VCaP (cell line): ENCODE data around the gene CFAP97D2.
"Not testable (repeated sequence)": the region's sequence is repeated elsewhere in the genome, so short reads cannot be mapped to it uniquely, and the experiment has no call there.

Source experiments
- H3K27ac ChIP-seq: fragments of 450-650 bp; 2 replicates; pipeline ENCODE4 v1.5.1; 2017
- TF ChIP-seq, protein P1 (sequence below): fragments of 450-650 bp; conservative IDR thresholded peaks from 2 replicates; pipeline ENCODE4 v1.5.1; 2017; ENCODE audit warnings: mild to moderate bottlenecking, moderate library complexity

Gene CFAP97D2

DNA sequence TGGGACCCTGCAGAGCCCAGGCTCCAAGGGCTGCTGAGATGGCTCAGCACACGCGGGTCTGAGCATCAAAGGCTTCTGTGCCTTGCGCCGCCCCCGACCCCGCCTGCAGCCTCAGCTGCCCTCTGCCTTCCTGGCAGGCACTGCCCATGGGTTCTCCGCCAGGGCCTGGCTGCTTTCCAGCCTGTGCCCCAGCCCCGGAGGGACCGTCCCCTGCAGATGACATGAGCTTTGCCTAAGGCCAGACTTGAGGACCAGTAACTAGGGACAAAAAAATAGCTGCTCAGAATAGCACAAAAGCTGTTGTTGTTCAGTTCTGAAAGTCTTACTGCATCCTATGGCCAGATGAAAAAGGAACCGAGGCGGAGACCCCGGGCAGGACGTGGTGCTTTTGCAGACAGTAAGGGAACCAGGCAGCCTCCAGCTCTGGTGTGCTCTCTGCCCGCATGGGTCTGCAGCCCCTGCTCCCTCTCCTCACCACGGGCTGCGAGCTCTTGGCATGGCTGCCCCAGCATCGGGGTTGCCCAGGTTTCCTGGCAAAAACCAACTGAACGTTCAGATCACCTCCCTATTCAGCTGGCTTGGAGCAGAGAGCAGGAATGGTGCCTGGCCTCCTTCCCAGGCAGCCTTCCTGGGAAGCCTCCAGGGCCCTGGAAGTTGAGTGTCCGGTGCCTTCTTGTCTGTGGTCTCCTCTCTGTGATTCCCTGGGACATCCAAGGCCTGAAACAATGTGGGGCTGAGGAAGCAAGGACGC lies 12.5 kb upstream of the CFAP97D2 start:
- no peak overlapping the region for H3K27ac ChIP-seq
- TF ChIP-seq, protein P1, sequence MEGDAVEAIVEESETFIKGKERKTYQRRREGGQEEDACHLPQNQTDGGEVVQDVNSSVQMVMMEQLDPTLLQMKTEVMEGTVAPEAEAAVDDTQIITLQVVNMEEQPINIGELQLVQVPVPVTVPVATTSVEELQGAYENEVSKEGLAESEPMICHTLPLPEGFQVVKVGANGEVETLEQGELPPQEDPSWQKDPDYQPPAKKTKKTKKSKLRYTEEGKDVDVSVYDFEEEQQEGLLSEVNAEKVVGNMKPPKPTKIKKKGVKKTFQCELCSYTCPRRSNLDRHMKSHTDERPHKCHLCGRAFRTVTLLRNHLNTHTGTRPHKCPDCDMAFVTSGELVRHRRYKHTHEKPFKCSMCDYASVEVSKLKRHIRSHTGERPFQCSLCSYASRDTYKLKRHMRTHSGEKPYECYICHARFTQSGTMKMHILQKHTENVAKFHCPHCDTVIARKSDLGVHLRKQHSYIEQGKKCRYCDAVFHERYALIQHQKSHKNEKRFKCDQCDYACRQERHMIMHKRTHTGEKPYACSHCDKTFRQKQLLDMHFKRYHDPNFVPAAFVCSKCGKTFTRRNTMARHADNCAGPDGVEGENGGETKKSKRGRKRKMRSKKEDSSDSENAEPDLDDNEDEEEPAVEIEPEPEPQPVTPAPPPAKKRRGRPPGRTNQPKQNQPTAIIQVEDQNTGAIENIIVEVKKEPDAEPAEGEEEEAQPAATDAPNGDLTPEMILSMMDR: no peak

DNA sequence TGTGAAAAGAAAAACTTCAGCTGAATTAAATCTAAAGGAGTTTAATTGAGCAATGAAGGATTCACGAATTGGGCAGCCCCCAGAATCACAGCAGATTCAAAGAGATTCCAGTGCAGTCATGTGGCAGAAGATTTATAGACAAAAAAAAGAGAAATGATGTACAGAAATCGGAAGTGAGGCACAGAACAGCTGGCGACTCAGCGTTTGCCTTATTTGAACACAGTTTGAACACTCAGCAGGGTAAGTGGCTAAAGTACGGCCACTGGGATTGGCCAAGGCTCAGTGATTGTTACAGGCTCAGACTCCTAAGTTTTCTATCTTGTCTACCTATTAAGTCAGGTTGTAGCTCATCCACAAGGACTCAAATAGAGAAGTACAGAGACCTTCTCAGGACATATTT lies 11.6 kb upstream of the CFAP97D2 start:
- H3K27ac ChIP-seq: no peak overlapping the region
- TF ChIP-seq, protein P1: no peak

DNA sequence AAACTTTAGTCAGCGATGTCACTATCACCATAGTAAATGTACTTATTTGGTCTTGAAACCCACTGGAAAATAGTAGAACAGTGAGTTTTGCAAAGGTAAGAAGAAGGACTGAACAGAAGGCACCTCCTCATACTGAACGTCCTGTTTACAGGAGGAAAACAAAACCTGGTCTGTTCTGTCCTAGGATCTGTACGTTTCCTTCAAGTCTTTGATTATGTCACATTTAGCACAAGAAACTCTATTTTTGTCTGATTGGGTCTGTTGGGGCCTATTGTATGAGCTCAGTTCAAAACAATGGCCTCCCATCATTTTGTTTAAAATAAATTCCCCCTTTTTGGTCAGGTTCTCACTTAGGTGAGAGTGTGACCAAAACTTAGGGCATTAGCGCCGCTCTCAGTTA lies 11.2 kb upstream of the CFAP97D2 start:
- H3K27ac ChIP-seq: no peak overlapping the region
- TF ChIP-seq, protein P1: no peak

DNA sequence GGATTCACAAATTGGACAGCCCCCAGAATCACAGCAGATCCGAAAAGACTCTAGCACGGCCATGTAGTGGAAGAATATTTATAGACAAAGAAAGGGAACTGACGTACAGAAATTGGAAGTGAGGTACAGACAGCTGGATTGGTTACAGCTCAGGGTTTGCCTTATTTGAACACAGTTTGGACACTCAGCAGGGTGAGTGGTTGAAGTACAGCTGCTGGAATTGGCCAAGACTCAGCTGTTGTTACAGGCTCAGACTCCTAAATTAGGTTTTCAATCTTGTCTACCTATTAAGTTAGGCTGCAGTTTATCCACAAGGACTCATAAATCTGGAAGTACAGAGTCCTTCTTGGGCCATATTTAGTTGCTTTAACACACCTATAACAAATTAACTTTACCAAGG lies 5.8 kb upstream of the CFAP97D2 start:
- H3K27ac ChIP-seq: no peak overlapping the region
- TF ChIP-seq, protein P1: no peak

DNA sequence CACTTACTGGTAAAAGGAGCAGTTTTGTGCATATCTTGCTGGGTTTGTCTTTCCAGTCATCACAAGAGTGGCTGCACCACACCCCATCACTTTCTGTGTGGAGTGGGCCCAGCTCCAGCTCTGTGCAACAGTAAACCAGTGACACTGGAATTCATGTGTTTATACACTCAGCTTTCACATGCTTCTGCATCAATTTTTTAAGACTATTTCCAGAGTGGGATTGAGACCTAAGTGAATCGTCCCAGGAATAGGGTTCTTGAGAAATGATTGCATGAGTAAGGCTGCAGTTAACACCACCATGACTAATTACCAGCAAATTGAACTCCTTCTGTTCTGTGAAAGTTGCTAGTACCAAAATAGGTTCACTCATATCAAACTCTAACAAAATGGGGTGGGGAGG lies 5.3 kb upstream of the CFAP97D2 start:
- TF ChIP-seq, protein P1: no peak
- no peak overlapping the region for H3K27ac ChIP-seq

DNA sequence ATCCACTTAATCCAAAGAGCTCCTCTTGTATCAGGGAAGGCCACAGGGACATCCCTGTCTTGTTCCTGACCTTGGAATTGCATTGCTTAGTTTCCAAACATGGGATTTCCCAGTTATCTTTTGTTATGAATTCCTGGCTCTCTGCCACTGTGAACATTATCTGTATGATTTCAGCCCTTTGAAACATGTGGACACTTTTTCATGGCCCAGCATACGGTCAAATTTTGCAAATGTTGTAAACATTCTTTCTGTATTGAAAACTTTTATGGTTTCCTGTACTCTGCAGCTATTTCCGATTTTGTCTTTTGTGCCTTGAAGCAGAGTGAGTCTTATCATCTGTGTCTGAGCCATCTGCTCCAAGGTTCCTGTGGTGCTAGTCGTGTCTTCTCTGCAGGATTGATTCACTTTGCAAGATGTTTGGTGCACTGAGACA lies 4.5 kb upstream of the CFAP97D2 start:
- no peak overlapping the region for H3K27ac ChIP-seq
- TF ChIP-seq, protein P1: no peak

DNA sequence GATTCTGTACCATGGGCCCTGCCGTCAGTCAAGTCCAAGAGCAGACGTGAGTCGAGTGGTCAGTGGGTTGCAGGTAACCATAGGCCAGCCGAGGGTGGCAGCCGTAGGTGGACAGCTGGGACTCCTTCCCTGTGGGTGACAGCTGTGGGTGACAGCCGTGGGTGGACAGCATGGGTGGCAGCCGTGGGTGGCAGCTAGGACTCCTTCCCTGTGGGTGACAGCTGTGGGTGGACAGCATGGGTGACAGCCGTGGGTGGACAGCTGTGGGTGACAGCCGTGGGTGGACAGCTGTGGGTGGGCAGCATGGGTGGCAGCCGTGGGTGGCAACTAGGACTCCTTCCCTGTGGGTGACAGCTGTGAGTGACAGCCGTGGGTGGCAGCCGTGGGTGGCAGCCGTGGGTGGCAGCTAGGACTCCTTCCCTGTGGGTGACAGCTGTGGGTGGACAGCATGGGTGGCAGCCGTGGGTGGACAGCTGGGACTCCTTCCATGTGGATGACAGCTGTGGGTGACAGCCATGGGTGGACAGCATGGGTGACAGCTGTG lies 2.6 kb upstream of the CFAP97D2 start:
- H3K27ac ChIP-seq: not testable (repeated sequence)

DNA sequence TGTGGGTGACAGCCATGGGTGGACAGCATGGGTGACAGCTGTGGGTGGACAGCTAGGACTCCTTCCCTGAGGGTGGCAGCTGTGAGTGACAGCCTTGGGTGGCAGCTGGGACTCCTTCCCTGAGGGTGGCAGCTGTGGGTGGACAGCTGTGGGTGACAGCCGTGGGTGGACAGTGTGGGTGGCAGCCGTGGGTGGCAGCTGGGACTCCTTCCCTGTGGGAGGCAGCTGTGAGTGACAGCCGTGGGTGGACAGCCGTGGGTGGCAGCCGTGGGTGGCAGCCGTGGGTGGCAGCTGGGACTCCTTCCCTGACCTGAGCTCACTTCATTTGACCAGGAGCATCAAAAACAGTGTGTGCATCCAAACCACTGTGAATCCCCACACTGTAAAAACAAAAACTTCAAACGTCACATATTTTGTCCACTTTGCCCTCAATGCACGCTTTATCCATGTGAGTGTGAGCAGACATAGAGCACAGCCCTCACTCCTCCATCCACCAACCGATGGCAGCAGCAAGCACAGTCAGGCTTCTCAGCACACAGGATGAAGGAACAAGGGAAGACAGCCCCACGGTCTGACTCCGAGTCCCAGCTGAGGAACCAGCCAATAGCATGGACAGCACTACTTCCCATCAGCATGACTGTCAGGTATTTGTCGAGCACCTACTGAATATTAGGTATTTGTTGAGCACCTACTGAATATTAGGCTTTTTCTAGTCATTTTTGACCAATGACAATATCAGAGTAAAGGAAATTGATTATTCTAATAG lies 1.6 kb upstream of the CFAP97D2 start:
- TF ChIP-seq, protein P1: no peak
- H3K27ac ChIP-seq: no peak overlapping the region
